Measurements from ENCODE around the gene ILF3.

Gene ILF3

DNA sequence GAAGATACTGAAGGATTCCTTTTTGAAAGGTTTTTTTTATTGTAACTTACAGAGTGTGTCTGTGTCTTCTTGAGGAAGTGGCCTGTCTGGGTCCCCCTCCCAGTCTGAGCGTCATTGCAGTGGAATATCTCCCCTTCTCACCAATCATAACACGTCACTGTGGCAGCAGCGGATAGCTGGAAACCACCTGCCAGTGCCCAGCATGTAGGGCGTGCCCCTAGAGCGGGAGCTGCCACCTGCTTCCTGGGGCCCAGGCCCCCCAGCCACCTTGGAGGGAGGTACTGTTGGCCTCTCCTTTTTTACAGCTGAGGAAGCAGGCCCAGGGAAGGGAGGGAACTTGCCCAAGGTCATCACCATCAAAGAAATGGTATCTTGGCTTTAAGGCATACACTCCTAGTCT is 59.2 kb downstream of the ILF3 start:
- Histone ChIP-seq H3K4me1 (ENCODE audit: insufficient read depth, insufficient read length) (peaks cover 4% of the 10 kb centered on the region), H3K36me3 (ENCODE audit: insufficient read depth, insufficient read length, low read length) (peaks cover 41% of the 10 kb centered on the region), H3K4me3 (ENCODE audit: insufficient read length, low read depth) (no peak overlapping the region), H3K9me3 (ENCODE audit: insufficient read depth, low read length) (no peaks in the 10 kb centered on the region), H3K27me3 (ENCODE audit: insufficient read depth, insufficient read length) (no peaks in the 10 kb centered on the region), H3K9ac (ENCODE audit: insufficient read length, low read depth) (no peak overlapping the region)
- DNase-seq (ENCODE audit: low read depth, low spot score), result no peak
- TF ChIP-seq YY1 (IDR thresholded peaks at IDR 0.05; ENCODE audit: insufficient read depth, insufficient read length) (no peak), SUZ12 (IDR thresholded peaks at IDR 0.05; ENCODE audit: extremely low read depth, insufficient read depth, insufficient read length) (no peak)

DNA sequence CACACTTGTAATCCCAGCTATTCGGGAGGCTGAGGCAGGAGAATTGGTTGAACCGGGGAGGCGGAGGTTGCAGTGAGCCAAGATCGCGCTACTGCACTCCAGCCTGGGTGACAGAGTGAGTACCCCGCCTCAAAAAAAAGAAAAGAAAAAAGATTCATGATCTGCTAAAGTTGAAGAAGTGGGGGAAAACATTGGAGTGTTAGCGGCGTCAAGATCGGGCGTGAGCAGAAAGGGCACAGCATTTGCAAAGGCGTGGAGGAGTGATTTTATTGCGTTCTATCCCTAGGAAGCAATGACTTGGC is 62.9 kb downstream of the ILF3 start:
- no peak for DNase-seq (ENCODE audit: low read depth, low spot score)
- TF ChIP-seq SUZ12 (IDR thresholded peaks at IDR 0.05; ENCODE audit: extremely low read depth, insufficient read depth, insufficient read length), result no peak
- TF ChIP-seq ZNF274 (IDR thresholded peaks at IDR 0.05; ENCODE audit: low read depth, low read length), result no peak
- no peak for TF ChIP-seq YY1 (IDR thresholded peaks at IDR 0.05; ENCODE audit: insufficient read depth, insufficient read length)
- Histone ChIP-seq H3K9ac (ENCODE audit: insufficient read length, low read depth) (no peak overlapping the region), H3K4me3 (ENCODE audit: insufficient read length, low read depth) (no peak overlapping the region), H3K27me3 (ENCODE audit: insufficient read depth, insufficient read length) (no peaks in the 10 kb centered on the region), H3K9me3 (ENCODE audit: insufficient read depth, low read length) (no peaks in the 10 kb centered on the region), H3K4me1 (ENCODE audit: insufficient read depth, insufficient read length) (no peaks in the 10 kb centered on the region), H3K36me3 (ENCODE audit: insufficient read depth, insufficient read length, low read length) (peaks cover 44% of the 10 kb centered on the region)

- H3K4me1 ChIP-seq (ENCODE audit: insufficient read depth, insufficient read length), result no peaks in the 10 kb centered on the region
- peak within 1 kb of the TSS; percentile 98 for H3K9ac ChIP-seq (ENCODE audit: insufficient read length, low read depth)
- H3K9me3 ChIP-seq (ENCODE audit: insufficient read depth, low read length), result no peaks in the 10 kb centered on the region
- TF ChIP-seq ZNF274 (IDR thresholded peaks at IDR 0.05; ENCODE audit: low read depth, low read length) (no peak), YY1 (IDR thresholded peaks at IDR 0.05; ENCODE audit: insufficient read depth, insufficient read length) (no peak), SUZ12 (IDR thresholded peaks at IDR 0.05; ENCODE audit: extremely low read depth, insufficient read depth, insufficient read length) (no peak)
- DNase-seq (ENCODE audit: low read depth, low spot score), result peak; percentile 100
- H3K36me3 ChIP-seq (ENCODE audit: insufficient read depth, insufficient read length, low read length), result peaks cover 42% of the 10 kb centered on the region
- H3K27me3 ChIP-seq (ENCODE audit: insufficient read depth, insufficient read length), result no peaks in the 10 kb centered on the region
- peak within 1 kb of the TSS; percentile 99 for H3K4me3 ChIP-seq (ENCODE audit: insufficient read length, low read depth)
Measured at GRCh38 chr19:10717356-10718204, 63.4 kb downstream of the ILF3 start, which contains the start of gene DNM2. DNM2 (plus strand) TSS chr19:10718079; CDS start chr19:10718243, 164 bp downstream.

DNA sequence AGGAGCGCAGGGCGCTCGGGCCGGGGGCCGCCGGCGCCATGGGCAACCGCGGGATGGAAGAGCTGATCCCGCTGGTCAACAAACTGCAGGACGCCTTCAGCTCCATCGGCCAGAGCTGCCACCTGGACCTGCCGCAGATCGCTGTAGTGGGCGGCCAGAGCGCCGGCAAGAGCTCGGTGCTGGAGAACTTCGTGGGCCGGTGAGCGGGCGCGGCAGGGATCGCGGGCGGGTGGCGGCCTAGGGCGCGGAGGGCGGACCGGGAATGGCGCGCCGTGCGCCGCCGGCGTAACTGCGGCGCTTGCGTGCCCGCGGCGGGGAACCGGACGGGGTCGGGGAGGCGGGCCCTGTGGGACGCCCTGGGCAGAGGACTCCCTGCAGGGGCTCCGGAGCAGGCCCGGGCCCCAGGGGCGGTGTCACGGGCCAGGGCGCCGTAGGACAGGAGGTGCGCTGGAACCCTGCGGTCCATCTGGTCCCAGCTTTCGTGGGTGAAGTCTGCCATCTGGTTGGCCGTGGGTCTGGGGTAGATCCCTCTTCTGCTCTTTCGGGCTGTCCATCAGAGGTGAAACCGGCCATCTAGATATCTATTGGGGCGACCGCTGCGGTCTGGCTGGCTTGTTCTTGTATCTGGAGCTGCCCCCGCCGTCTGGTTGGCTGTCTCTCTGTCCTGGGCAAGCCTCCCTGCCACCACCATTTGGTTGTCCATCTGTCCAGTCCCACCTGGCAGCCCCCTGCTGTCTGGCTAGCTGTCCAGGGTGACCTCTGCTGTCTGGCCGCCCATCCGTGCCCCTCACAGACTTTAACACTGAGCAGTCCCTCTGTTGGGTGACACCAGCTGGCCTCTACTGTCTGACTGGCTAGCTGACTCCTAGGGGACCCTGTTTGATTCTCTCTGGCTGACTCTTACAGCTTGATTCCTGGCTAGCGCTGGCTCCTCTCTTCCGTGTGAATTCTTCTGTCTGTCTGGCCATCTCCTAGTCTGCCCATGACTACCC is 64.4 kb downstream of the ILF3 start:
- Histone ChIP-seq H3K4me1 (ENCODE audit: insufficient read depth, insufficient read length) (peaks cover 2% of the 10 kb centered on the region), H3K27me3 (ENCODE audit: insufficient read depth, insufficient read length) (no peaks in the 10 kb centered on the region), H3K9me3 (ENCODE audit: insufficient read depth, low read length) (no peaks in the 10 kb centered on the region), H3K9ac (ENCODE audit: insufficient read length, low read depth) (peak overlapping the region; percentile 98), H3K36me3 (ENCODE audit: insufficient read depth, insufficient read length, low read length) (peaks cover 38% of the 10 kb centered on the region), H3K4me3 (ENCODE audit: insufficient read length, low read depth) (peak overlapping the region; percentile 99)
- TF ChIP-seq SUZ12 (IDR thresholded peaks at IDR 0.05; ENCODE audit: extremely low read depth, insufficient read depth, insufficient read length), result no peak
- no peak for TF ChIP-seq YY1 (IDR thresholded peaks at IDR 0.05; ENCODE audit: insufficient read depth, insufficient read length)
- no peak for TF ChIP-seq ZNF274 (IDR thresholded peaks at IDR 0.05; ENCODE audit: low read depth, low read length)
- no peak for DNase-seq (ENCODE audit: low read depth, low spot score)

DNA sequence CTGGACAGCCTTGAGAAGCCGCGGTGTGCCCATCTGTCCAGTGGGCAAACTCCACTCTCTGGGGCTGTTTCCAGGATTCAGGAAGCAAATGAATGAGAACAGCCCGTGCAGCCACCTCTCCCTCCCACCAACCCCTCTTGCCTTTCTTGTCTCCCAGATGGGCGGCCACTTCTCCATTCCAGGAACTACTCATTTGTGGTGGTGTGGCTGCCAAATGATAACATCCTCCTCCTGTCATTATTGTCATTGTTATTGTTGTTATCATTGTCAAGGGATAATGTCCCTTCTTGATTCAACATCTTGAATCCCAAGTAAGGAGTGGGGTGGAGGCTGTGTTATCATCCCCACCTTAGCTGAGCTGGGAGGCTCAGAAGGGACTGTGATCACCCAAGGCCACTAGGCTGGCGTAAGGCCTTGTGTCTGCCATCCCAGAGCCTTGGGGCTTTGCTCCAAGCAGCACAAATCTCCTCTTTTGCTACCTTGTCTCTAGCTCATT is 65.4 kb downstream of the ILF3 start:
- no peaks in the 10 kb centered on the region for H3K9me3 ChIP-seq (ENCODE audit: insufficient read depth, low read length)
- DNase-seq (ENCODE audit: low read depth, low spot score), result no peak
- peak overlapping the region; percentile 99 for H3K4me3 ChIP-seq (ENCODE audit: insufficient read length, low read depth)
- peak overlapping the region; percentile 98 for H3K9ac ChIP-seq (ENCODE audit: insufficient read length, low read depth)
- peaks cover 2% of the 10 kb centered on the region for H3K4me1 ChIP-seq (ENCODE audit: insufficient read depth, insufficient read length)
- H3K36me3 ChIP-seq (ENCODE audit: insufficient read depth, insufficient read length, low read length), result peaks cover 35% of the 10 kb centered on the region
- no peaks in the 10 kb centered on the region for H3K27me3 ChIP-seq (ENCODE audit: insufficient read depth, insufficient read length)
- TF ChIP-seq SUZ12 (IDR thresholded peaks at IDR 0.05; ENCODE audit: extremely low read depth, insufficient read depth, insufficient read length) (no peak), ZNF274 (IDR thresholded peaks at IDR 0.05; ENCODE audit: low read depth, low read length) (no peak), YY1 (IDR thresholded peaks at IDR 0.05; ENCODE audit: insufficient read depth, insufficient read length) (no peak)

DNA sequence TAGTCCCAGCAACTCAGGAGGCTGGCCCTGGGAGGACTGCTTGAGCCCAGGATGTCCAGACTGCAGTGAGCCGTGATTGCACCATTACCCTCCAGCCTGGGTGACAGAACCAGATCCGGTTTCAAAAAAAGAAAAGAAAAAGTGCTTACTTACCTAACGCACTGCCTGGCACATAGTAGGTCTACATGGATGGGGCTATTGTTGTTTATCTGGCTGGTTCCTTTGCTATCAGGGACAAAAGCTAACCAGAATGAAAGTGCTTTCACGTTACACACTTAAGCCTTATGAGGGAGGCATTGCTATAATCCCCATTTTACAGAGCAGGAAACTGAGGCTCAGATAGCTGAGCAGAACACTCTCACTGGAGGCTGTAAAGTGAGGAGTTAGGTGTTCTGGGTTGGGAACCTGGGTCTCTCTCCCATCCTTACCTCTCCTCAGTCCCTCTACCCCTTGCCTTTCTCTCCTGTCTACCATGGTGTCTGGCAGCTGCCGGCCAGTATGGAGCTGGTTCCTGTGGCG is 66.5 kb downstream of the ILF3 start:
- DNase-seq (ENCODE audit: low read depth, low spot score), result no peak
- Histone ChIP-seq H3K27me3 (ENCODE audit: insufficient read depth, insufficient read length) (no peaks in the 10 kb centered on the region), H3K4me3 (ENCODE audit: insufficient read length, low read depth) (no peak overlapping the region), H3K9ac (ENCODE audit: insufficient read length, low read depth) (no peak overlapping the region), H3K4me1 (ENCODE audit: insufficient read depth, insufficient read length) (peaks cover 4% of the 10 kb centered on the region), H3K9me3 (ENCODE audit: insufficient read depth, low read length) (no peaks in the 10 kb centered on the region), H3K36me3 (ENCODE audit: insufficient read depth, insufficient read length, low read length) (peaks cover 37% of the 10 kb centered on the region)
- TF ChIP-seq YY1 (IDR thresholded peaks at IDR 0.05; ENCODE audit: insufficient read depth, insufficient read length) (no peak), ZNF274 (IDR thresholded peaks at IDR 0.05; ENCODE audit: low read depth, low read length) (no peak), SUZ12 (IDR thresholded peaks at IDR 0.05; ENCODE audit: extremely low read depth, insufficient read depth, insufficient read length) (no peak)

Data from NT2/D1 (cell line).